BE2C (cell line): ENCODE data around the gene ACSS1.

ENCODE experiments used
- DNase-seq: peaks from one replicate; pipeline ENCODE4 v3.0.0-alpha.2; 2020
- H3K27me3 ChIP-seq: fragments of 250-450 bp; sonication (Bioruptor Pico); 2 replicates; pipeline ENCODE4 v1.5.1; 2020; ENCODE audit warnings: mild to moderate bottlenecking
- H3K36me3 ChIP-seq: fragments of 250-450 bp; sonication (Bioruptor Pico); 2 replicates; pipeline ENCODE4 v1.5.1; 2020; ENCODE audit warnings: mild to moderate bottlenecking
- H3K4me1 ChIP-seq: fragments of 250-450 bp; sonication (Bioruptor Pico); 2 replicates; pipeline ENCODE4 v1.5.1; 2020
- H3K4me3 ChIP-seq: 2 replicates; pipeline ENCODE4 v1.5.1; 2011; ENCODE audit warnings: low read depth, low read length
- H3K9me3 ChIP-seq: fragments of 250-450 bp; sonication (Bioruptor Pico); 2 replicates; pipeline ENCODE4 v1.5.1; 2020
- CTCF ChIP-seq: IDR thresholded peaks from 2 replicates; pipeline ENCODE4 v1.5.1; 2012; ENCODE audit warnings: mild to moderate bottlenecking, low read depth, low read length

The ACSS1 gene

GRCh38 chr20:25025986-25026605, 31.8 kb downstream of the ACSS1 start:
- Histone ChIP-seq H3K4me3 (no peak overlapping the region), H3K4me1 (no peaks in the 10 kb centered on the region), H3K9me3 (no peaks in the 10 kb centered on the region), H3K36me3 (no peaks in the 10 kb centered on the region), H3K27me3 (no peaks in the 10 kb centered on the region; the same call in 1 of the 2 replicates)
- no peak for TF ChIP-seq CTCF
- no peak for DNase-seq

GRCh38 chr20:25025091-25025861, 32.7 kb downstream of the ACSS1 start:
- Histone ChIP-seq H3K9me3 (no peaks in the 10 kb centered on the region), H3K4me1 (no peaks in the 10 kb centered on the region), H3K36me3 (no peaks in the 10 kb centered on the region), H3K27me3 (no peaks in the 10 kb centered on the region; the same call in 1 of the 2 replicates), H3K4me3 (no peak overlapping the region)
- no peak for DNase-seq
- no peak for TF ChIP-seq CTCF

- H3K9me3 ChIP-seq = no peaks in the 10 kb centered on the region
- no peak for DNase-seq
- no peaks in the 10 kb centered on the region for H3K27me3 ChIP-seq
- H3K4me3 ChIP-seq = no peak overlapping the region
- no peaks in the 10 kb centered on the region for H3K36me3 ChIP-seq
- H3K4me1 ChIP-seq = no peaks in the 10 kb centered on the region
- TF ChIP-seq CTCF = no peak
These were observed 33.8 kb downstream of the ACSS1 start for GRCh38 chr20:25024171-25024570.

- H3K4me3 ChIP-seq = no peak overlapping the region
- H3K27me3 ChIP-seq = no peaks in the 10 kb centered on the region
- H3K4me1 ChIP-seq = no peaks in the 10 kb centered on the region
- no peaks in the 10 kb centered on the region for H3K9me3 ChIP-seq
- DNase-seq = no peak
- no peak for TF ChIP-seq CTCF
- H3K36me3 ChIP-seq = no peaks in the 10 kb centered on the region
These were observed 34.6 kb downstream of the ACSS1 start for GRCh38 chr20:25023356-25023755.

- Histone ChIP-seq H3K4me3 (no peak overlapping the region), H3K9me3 (no peaks in the 10 kb centered on the region), H3K27me3 (no peaks in the 10 kb centered on the region), H3K4me1 (no peaks in the 10 kb centered on the region), H3K36me3 (no peaks in the 10 kb centered on the region)
- no peak for TF ChIP-seq CTCF
- no peak for DNase-seq
These were observed 35.3 kb downstream of the ACSS1 start for GRCh38 chr20:25022680-25023079.

- no peak overlapping the region for H3K4me3 ChIP-seq
- no peaks in the 10 kb centered on the region for H3K27me3 ChIP-seq
- H3K36me3 ChIP-seq = no peaks in the 10 kb centered on the region
- DNase-seq = no peak
- no peak for TF ChIP-seq CTCF
- no peaks in the 10 kb centered on the region for H3K9me3 ChIP-seq
- no peaks in the 10 kb centered on the region for H3K4me1 ChIP-seq
These were observed 36.6 kb downstream of the ACSS1 start for GRCh38 chr20:25021336-25021735.
